Astrocyte (in vitro differentiated cells and primary cell): Measurements from ENCODE around the gene P2RY13.

Experiments
- CTCF ChIP-seq: IDR thresholded peaks from 2 replicates; pipeline ENCODE4 v1.5.1; 2011; ENCODE audit warnings: low read depth, mild to moderate bottlenecking, inconsistent platforms, low read length, moderate library complexity; ENCODE audit not compliant: insufficient read depth
- EZH2 ChIP-seq: IDR thresholded peaks from 2 replicates; pipeline ENCODE4 v1.6.1; 2012; ENCODE audit warnings: mild to moderate bottlenecking, low read length, inconsistent platforms; ENCODE audit not compliant: insufficient read depth

- TF ChIP-seq CTCF (no peak), EZH2 (no peak)
Measured at GRCh38 chr3:151371526-151371925, 42.2 kb upstream of the P2RY13 start.
